Astrocyte (in vitro differentiated cells and primary cell): ENCODE results near the gene PRR29. TPM values are rescaled to one million over a fixed set of nuclear protein-coding genes. Genes with fewer than 3 reads are reported as not detected.

Experiments
- DNase-seq: peaks from one replicate; pipeline ENCODE4 v3.0.0-alpha.2; 2010; ENCODE audit warnings: low read depth
- FAIRE-seq: peaks from 2 replicates; lab custom pipeline; 2011; peaks lifted over from hg19 to GRCh38; lab: Jason Lieb, UNC
- H2AFZ ChIP-seq: 2 replicates; pipeline ENCODE4 v1.6.0; 2012; ENCODE audit warnings: low read depth, low read length, inconsistent platforms
- H3K27ac ChIP-seq: 2 replicates; pipeline ENCODE4 v1.5.1; 2011; ENCODE audit warnings: low read depth, low read length, inconsistent platforms
- H3K27me3 ChIP-seq: 2 replicates; pipeline ENCODE4 v1.6.0; 2011; ENCODE audit warnings: low read length, inconsistent platforms; ENCODE audit not compliant: insufficient read depth
- H3K36me3 ChIP-seq: 2 replicates; pipeline ENCODE4 v1.5.1; 2011; ENCODE audit warnings: low read length, inconsistent platforms; ENCODE audit not compliant: insufficient read depth
- H3K4me1 ChIP-seq: 2 replicates; pipeline ENCODE4 v1.5.1; 2011; ENCODE audit warnings: low read length, inconsistent platforms; ENCODE audit not compliant: insufficient read depth
- H3K4me2 ChIP-seq: 2 replicates; pipeline ENCODE4 v1.6.0; 2012; ENCODE audit warnings: low read length, inconsistent platforms
- H3K4me3 ChIP-seq: 2 replicates; pipeline ENCODE4 v1.5.1; 2011; ENCODE audit warnings: low read depth, mild to moderate bottlenecking, low read length, inconsistent platforms; ENCODE audit not compliant: insufficient read depth
- H3K79me2 ChIP-seq: 2 replicates; pipeline ENCODE4 v1.6.0; 2012; ENCODE audit warnings: mild to moderate bottlenecking, low read length, inconsistent platforms; ENCODE audit not compliant: insufficient read depth
- H3K9ac ChIP-seq: 2 replicates; pipeline ENCODE4 v1.6.0; 2012; ENCODE audit warnings: mild to moderate bottlenecking, low read length, inconsistent platforms
- H3K9me3 ChIP-seq: 2 replicates; pipeline ENCODE4 v1.5.1; 2012; ENCODE audit warnings: low read depth, mild to moderate bottlenecking, low read length, inconsistent platforms; ENCODE audit not compliant: insufficient read depth
- H4K20me1 ChIP-seq: 2 replicates; pipeline ENCODE4 v1.6.0; 2012; ENCODE audit warnings: low read length, inconsistent platforms; ENCODE audit not compliant: insufficient read depth
- H3K27ac Mint-ChIP-seq: one replicate; pipeline ENCODE4 v1.8.0; 2021; ENCODE audit warnings: mild to moderate bottlenecking, mixed read lengths; ENCODE audit not compliant: unreplicated experiment
- H3K27me3 Mint-ChIP-seq: one replicate; pipeline ENCODE4 v1.8.0; 2021; ENCODE audit warnings: low read depth, mixed read lengths; ENCODE audit not compliant: unreplicated experiment
- H3K36me3 Mint-ChIP-seq: one replicate; pipeline ENCODE4 v1.8.0; 2021; ENCODE audit warnings: low read depth, mixed read lengths; ENCODE audit not compliant: unreplicated experiment
- H3K4me1 Mint-ChIP-seq: one replicate; pipeline ENCODE4 v1.8.0; 2021; ENCODE audit warnings: low read depth, mixed read lengths; ENCODE audit not compliant: unreplicated experiment
- H3K4me3 Mint-ChIP-seq: one replicate; pipeline ENCODE4 v1.8.0; 2021; ENCODE audit warnings: mild to moderate bottlenecking, moderate library complexity, mixed read lengths; ENCODE audit not compliant: unreplicated experiment
- H3K9me3 Mint-ChIP-seq: one replicate; pipeline ENCODE4 v1.8.0; 2021; ENCODE audit warnings: mild to moderate bottlenecking, mixed read lengths; ENCODE audit not compliant: unreplicated experiment
- EZH2 ChIP-seq: IDR thresholded peaks from 2 replicates; pipeline ENCODE4 v1.6.1; 2012; ENCODE audit warnings: mild to moderate bottlenecking, low read length, inconsistent platforms; ENCODE audit not compliant: insufficient read depth
- total RNA-seq: library from RNA; stranded (reverse); gene quantifications from 2 replicates; pipeline ENCODE4 v1.2.1, GENCODE V29; 2021
- TF ChIP-seq, protein P1 (sequence below): IDR thresholded peaks from 2 replicates; pipeline ENCODE4 v1.5.1; 2011; ENCODE audit warnings: low read depth, mild to moderate bottlenecking, inconsistent platforms, low read length, moderate library complexity; ENCODE audit not compliant: insufficient read depth

PRR29 gene
- total RNA-seq, 1 donor from 2014 or later: 0.54 TPM

DNA sequence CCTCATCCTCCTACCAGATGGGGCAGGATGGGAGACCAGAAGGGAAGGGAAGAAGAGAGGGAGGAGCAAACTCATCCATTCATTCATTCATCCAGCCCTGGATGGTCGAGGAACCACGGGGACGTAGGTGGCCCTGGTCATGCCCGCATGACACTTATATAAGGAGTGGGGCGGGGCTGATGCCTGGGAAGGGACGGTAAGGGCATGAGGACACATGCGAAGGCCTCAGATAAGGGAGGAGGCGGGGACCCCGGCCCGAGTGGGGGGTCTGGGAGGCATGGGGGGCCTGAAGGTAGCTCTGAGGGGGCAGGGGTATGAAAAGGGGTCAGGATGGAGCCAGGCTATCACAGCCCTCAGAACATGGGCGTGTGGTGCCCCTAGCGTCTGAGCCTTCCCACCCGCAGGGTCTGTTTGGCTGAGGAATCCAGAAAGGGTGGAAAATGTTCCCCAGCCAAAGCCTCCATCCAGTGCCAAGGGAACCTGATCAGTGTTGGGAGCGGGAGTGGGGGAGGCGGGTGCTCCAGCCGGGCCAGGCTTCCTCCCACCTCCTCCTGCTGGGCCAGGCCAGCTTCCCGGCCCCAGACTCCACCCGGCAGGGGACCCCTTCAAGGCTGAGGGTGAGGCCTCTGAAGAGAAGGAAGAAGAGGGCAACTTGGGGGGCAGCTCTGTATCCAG lies 48.4 kb upstream of the PRR29 start:
- no peaks in the 10 kb centered on the region for H3K9me3 Mint-ChIP-seq
- TF ChIP-seq, protein P1, sequence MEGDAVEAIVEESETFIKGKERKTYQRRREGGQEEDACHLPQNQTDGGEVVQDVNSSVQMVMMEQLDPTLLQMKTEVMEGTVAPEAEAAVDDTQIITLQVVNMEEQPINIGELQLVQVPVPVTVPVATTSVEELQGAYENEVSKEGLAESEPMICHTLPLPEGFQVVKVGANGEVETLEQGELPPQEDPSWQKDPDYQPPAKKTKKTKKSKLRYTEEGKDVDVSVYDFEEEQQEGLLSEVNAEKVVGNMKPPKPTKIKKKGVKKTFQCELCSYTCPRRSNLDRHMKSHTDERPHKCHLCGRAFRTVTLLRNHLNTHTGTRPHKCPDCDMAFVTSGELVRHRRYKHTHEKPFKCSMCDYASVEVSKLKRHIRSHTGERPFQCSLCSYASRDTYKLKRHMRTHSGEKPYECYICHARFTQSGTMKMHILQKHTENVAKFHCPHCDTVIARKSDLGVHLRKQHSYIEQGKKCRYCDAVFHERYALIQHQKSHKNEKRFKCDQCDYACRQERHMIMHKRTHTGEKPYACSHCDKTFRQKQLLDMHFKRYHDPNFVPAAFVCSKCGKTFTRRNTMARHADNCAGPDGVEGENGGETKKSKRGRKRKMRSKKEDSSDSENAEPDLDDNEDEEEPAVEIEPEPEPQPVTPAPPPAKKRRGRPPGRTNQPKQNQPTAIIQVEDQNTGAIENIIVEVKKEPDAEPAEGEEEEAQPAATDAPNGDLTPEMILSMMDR: no peak
- no peak for TF ChIP-seq EZH2
- Histone ChIP-seq H3K27me3 (peaks cover 3% of the 10 kb centered on the region), H4K20me1 (no peaks in the 10 kb centered on the region), H3K9ac (no peak overlapping the region), H3K36me3 (no peaks in the 10 kb centered on the region), H3K9me3 (no peaks in the 10 kb centered on the region), H3K79me2 (no peaks in the 10 kb centered on the region), H3K4me3 (no peak overlapping the region), H2AFZ (no peak overlapping the region), H3K27ac (no peak overlapping the region), H3K4me1 (no peaks in the 10 kb centered on the region), H3K4me2 (no peak overlapping the region)
- no peak overlapping the region for H3K4me3 Mint-ChIP-seq
- no peak for FAIRE-seq
- H3K27me3 Mint-ChIP-seq: peaks cover 29% of the 10 kb centered on the region
- no peaks in the 10 kb centered on the region for H3K4me1 Mint-ChIP-seq
- no peak overlapping the region for H3K27ac Mint-ChIP-seq
- DNase-seq: no peak
- H3K36me3 Mint-ChIP-seq: no peaks in the 10 kb centered on the region

DNA sequence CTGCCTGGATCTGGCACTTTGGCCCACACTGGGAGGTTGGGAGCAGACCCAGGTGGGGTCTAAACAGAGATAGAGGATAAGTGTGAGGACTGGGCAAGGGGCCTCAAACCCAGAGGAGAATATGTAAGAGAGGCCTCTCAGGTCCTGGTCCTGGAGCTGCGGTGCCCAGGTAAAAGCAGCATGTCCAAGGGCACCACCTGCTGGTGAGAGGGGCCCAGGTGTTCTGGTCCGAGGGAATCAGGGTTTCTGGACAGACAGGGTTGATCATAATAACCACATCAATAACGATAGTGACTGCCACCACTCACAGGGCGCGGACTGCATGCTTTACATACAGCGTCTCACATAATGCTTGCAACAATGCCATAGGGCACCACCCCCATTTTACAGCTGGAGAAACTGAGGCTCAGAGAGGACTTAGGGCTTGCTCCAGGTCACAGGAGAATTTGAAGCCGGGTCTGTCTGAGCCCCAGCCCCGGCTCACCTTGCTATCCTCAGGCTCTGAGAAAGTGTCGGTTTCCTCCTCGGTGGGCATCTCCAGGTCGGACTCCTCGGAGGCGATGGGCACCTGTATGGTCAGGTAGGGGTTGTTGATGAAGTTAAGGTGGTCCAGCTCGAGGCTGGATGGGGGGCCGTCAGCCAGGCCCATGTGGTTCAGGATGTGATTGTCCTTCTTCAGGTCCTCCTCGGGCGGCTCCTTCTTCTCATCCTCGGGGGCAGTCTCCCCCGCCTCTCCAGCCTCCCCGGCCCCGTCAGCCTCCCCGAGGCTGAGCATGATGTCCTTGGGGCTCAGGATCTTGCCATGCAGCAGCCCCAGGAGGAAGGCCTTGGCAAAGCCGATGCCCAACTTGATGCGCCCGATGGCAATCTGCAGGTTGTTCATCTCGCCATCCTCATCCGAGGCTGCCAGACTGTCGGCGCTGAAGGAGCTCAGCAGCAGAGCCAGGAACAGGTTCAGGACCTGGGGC lies 46.9 kb upstream of the PRR29 start:
- no peaks in the 10 kb centered on the region for H3K36me3 ChIP-seq
- Mint-ChIP-seq H3K9me3 (no peaks in the 10 kb centered on the region), H3K4me1 (peaks cover 2% of the 10 kb centered on the region), H3K36me3 (no peaks in the 10 kb centered on the region), H3K27me3 (peaks cover 29% of the 10 kb centered on the region), H3K4me3 (no peak overlapping the region), H3K27ac (no peak overlapping the region)
- no peaks in the 10 kb centered on the region for H3K9me3 ChIP-seq
- no peaks in the 10 kb centered on the region for H3K4me1 ChIP-seq
- DNase-seq: no peak
- H3K79me2 ChIP-seq: no peaks in the 10 kb centered on the region
- no peak overlapping the region for H3K27ac ChIP-seq
- H3K9ac ChIP-seq: no peak overlapping the region
- H3K27me3 ChIP-seq: peaks cover 3% of the 10 kb centered on the region
- FAIRE-seq: no peak
- no peak overlapping the region for H3K4me3 ChIP-seq
- no peak overlapping the region for H2AFZ ChIP-seq
- no peaks in the 10 kb centered on the region for H4K20me1 ChIP-seq
- TF ChIP-seq EZH2: no peak
- TF ChIP-seq, protein P1: peak; percentile 7
- H3K4me2 ChIP-seq: no peak overlapping the region
